ENCODE data around the gene ZSWIM3.
"Not testable (repeated sequence)": the region's sequence is repeated elsewhere in the genome, so short reads cannot be mapped to it uniquely, and the experiment has no call there.

ZSWIM3 gene

GRCh38 chr20:45866454-45866853 is 9.0 kb downstream of the ZSWIM3 start:
- Mint-ChIP-seq H3K4me3 (no peak overlapping the region), H3K27me3 (no peaks in the 10 kb centered on the region), H3K27ac (no peak overlapping the region), H3K9me3 (no peaks in the 10 kb centered on the region), H3K4me1 (no peaks in the 10 kb centered on the region)
- ATAC-seq (no peak), DNase-seq (no peak)

DNA sequence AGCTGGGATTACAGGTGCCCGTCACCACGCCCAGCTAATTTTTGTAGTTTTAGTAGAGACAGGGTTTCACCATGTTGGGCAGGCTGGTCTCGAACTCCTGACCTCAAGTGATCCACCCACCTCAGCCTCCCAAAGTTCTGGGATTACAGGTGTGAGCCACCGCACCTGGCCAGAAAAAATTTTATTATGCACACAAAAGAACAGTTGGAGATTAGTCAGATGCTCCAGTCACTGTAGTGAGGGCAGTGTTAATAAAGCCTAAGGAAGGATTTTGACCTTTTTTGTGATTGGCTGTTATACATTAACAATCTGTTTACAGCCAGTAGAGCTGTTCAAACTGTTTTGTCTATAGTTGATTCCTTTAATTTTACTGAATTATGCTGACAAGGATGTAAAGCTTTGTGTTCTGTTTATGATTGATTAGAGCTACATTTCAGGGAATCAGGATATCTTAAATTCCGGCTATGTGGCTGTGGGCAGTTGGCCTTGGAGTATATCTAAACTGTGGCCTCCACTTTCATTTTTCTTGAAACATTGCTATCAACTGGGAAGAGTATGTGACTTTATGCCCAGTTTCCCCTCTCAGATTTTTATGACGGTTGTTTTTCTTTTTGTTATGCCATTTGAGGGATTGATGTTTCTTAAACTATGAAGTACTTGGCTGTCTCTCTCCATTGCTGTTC is 9.9 kb downstream of the ZSWIM3 start:
- H3K9me3 Mint-ChIP-seq: no peaks in the 10 kb centered on the region
- H3K27ac Mint-ChIP-seq: no peak overlapping the region
- DNase-seq (no peak), ATAC-seq (no peak)
- H3K4me3 Mint-ChIP-seq: no peak overlapping the region
- H3K4me1 Mint-ChIP-seq: no peaks in the 10 kb centered on the region
- no peaks in the 10 kb centered on the region for H3K27me3 Mint-ChIP-seq

GRCh38 chr20:45867819-45868176 is 10.4 kb downstream of the ZSWIM3 start:
- no peak overlapping the region for H3K27ac Mint-ChIP-seq
- ATAC-seq (no peak), DNase-seq (no peak)
- no peaks in the 10 kb centered on the region for H3K4me1 Mint-ChIP-seq
- H3K4me3 Mint-ChIP-seq: no peak overlapping the region
- H3K9me3 Mint-ChIP-seq: no peaks in the 10 kb centered on the region
- no peaks in the 10 kb centered on the region for H3K27me3 Mint-ChIP-seq

DNA sequence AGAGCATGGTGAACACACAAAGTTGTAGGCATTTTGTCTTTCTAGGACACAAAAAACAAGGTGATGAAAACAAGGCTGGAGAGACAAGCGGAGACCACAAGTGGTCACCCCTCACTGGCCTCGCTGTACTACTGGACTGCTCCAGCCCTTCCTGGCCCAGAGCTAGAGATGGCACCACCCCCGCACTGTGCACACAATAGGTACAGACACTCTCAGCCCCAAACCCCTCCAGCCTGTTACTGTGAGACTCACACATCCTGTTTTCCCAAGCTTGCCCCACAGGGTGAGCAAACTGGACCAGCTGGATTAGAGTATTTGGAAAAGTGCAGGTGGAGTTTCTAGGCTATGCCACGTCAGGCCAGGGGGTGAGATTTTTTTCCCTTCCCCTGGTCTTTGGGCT is 15.2 kb downstream of the ZSWIM3 start:
- Mint-ChIP-seq H3K27ac (no peak overlapping the region), H3K4me3 (no peak overlapping the region), H3K27me3 (no peaks in the 10 kb centered on the region), H3K9me3 (no peaks in the 10 kb centered on the region), H3K4me1 (no peaks in the 10 kb centered on the region)
- DNase-seq (no peak), ATAC-seq (no peak)

GRCh38 chr20:45873409-45874103 is 16.1 kb downstream of the ZSWIM3 start:
- no peak overlapping the region for H3K4me3 Mint-ChIP-seq
- no peaks in the 10 kb centered on the region for H3K4me1 Mint-ChIP-seq
- no peaks in the 10 kb centered on the region for H3K27me3 Mint-ChIP-seq
- H3K9me3 Mint-ChIP-seq: no peaks in the 10 kb centered on the region
- DNase-seq (no peak), ATAC-seq (no peak)
- H3K27ac Mint-ChIP-seq: no peak overlapping the region

DNA sequence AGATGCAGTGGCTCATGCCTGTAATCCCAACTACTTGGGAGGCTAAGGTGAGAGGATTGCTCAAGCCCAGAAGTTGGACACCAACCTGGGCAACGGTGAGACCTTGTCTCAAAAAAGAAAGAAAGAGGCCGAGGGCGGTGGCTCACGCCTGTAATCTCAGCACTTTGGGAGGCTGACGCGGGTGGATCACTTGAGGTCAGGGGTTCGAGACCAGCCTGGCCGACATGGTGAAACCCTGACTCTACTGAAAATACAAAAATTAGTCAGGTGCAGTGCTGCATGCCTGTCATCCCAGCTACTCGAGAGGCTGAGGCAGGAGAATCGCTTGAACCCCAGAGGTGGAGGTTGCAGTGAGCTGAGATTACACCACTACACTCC is 16.7 kb downstream of the ZSWIM3 start:
- H3K27me3 Mint-ChIP-seq, H3K4me1 Mint-ChIP-seq, ATAC-seq, DNase-seq, H3K4me3 Mint-ChIP-seq, H3K27ac Mint-ChIP-seq, H3K9me3 Mint-ChIP-seq: not testable (repeated sequence)

- Mint-ChIP-seq H3K9me3 (no peaks in the 10 kb centered on the region), H3K4me1 (no peaks in the 10 kb centered on the region), H3K27ac (peak overlapping the region in 1 of 2 donors; percentile 20), H3K27me3 (no peaks in the 10 kb centered on the region), H3K4me3 (no peak overlapping the region)
- ATAC-seq (no peak), DNase-seq (no peak)
These were observed 17.2 kb downstream of the ZSWIM3 start for GRCh38 chr20:45874576-45874975.

DNA sequence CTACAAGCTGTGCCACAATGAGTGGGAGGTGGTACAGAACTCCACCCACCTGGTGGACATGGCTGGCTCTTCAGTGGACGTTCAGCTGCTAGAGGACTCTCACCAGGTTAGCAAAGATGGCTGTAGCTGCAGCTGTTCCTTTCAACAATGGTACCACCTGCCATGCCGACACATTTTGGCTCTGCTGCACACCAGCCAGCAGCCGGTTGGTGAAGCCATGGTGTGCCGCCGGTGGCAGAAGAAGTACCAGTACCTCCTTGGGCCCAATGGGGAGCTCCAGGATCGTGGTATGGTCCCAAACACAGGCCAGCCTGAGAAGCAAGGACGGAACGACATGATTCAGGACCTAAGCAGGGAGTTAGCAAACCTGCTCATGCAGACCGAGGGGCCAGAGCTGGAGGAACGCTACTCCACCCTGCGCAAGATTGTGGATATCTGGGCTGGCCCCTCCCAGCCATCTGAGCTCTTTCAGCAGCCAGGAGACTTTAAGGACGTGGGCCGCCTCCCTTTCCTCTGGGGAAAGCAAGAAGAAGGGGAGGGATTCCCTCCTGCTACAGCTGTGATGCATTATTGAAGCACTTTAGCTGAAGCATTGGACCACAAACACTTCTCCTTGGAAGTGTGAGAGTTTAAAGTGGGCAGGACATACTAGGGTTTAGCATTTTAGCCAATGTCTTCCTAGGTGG is 20.8 kb downstream of the ZSWIM3 start:
- Mint-ChIP-seq H3K4me3 (no peak overlapping the region), H3K9me3 (no peaks in the 10 kb centered on the region), H3K27me3 (no peaks in the 10 kb centered on the region), H3K4me1 (peaks cover 29% of the 10 kb centered on the region), H3K27ac (no peak overlapping the region)
- DNase-seq: no peak
- no peak for ATAC-seq

- ATAC-seq: peak; percentile 98
- H3K9me3 Mint-ChIP-seq: no peaks in the 10 kb centered on the region
- peak within 1 kb of the TSS; percentile 90 to 92 for H3K4me3 Mint-ChIP-seq
- H3K27ac Mint-ChIP-seq: peak within 1 kb of the TSS; percentile 96 to 98
- DNase-seq: peak; percentile 98
- peaks cover 56% of the 10 kb centered on the region for H3K4me1 Mint-ChIP-seq
- H3K27me3 Mint-ChIP-seq: no peaks in the 10 kb centered on the region
These were observed 23.8 kb downstream of the ZSWIM3 start, which contains the start of gene ZSWIM1 for GRCh38 chr20:45880988-45881788. TSS of gene ZSWIM1 (plus strand) at chr20:45881227. CDS start at chr20:45882593, 1,366 bp downstream.

DNA sequence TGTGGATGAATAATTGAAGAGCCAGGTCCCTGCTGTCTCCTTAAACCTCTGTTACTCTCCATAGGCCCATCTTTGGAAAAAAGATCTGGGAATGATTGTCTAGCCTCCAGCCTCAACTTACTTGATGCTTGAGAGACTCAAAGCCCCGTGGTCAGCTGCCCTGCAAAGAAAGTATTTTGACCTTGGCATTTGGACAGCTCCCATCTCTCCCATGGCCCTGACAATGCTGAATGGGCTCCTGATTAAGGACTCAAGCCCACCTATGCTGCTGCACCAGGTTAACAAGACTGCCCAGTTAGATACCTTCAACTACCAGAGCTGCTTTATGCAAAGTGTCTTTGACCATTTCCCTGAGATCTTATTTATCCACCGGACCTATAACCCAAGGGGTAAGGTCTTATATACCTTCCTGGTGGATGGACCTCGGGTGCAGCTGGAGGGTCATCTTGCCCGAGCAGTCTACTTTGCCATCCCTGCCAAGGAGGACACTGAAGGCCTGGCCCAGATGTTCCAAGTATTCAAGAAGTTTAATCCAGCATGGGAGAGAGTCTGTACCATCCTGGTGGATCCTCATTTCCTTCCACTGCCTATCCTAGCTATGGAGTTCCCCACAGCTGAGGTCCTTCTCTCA is 25.2 kb downstream of the ZSWIM3 start:
- ATAC-seq: no peak
- H3K4me1 Mint-ChIP-seq: peaks cover 70% of the 10 kb centered on the region
- H3K27ac Mint-ChIP-seq: peak overlapping the region in 1 of 2 donors; percentile 63
- peak overlapping the region; percentile 44 to 68 for H3K4me3 Mint-ChIP-seq
- H3K27me3 Mint-ChIP-seq: no peaks in the 10 kb centered on the region
- H3K9me3 Mint-ChIP-seq: no peaks in the 10 kb centered on the region
- no peak for DNase-seq

DNA sequence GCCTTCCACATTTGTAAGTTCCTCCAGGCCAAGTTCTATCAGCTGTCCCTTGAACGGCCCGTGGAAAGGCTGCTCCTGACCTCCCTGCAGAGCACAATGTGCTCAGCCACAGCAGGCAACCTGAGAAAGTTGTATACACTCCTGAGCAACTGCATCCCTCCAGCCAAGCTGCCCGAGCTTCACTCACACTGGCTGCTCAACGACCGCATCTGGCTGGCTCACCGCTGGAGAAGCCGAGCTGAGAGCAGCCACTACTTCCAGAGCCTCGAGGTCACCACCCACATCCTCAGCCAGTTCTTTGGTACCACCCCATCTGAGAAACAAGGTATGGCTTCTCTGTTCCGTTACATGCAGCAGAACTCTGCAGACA is 25.7 kb downstream of the ZSWIM3 start:
- ATAC-seq (no peak), DNase-seq (no peak)
- H3K4me1 Mint-ChIP-seq: peaks cover 71% of the 10 kb centered on the region
- H3K27me3 Mint-ChIP-seq: no peaks in the 10 kb centered on the region
- H3K27ac Mint-ChIP-seq: peak overlapping the region in 1 of 2 donors; percentile 63
- no peaks in the 10 kb centered on the region for H3K9me3 Mint-ChIP-seq
- H3K4me3 Mint-ChIP-seq: no peak overlapping the region

GRCh38 chr20:45886590-45887345 is 29.4 kb downstream of the ZSWIM3 start:
- no peak for DNase-seq
- no peaks in the 10 kb centered on the region for H3K9me3 Mint-ChIP-seq
- no peak overlapping the region for H3K27ac Mint-ChIP-seq
- no peak for ATAC-seq
- H3K4me3 Mint-ChIP-seq: no peak overlapping the region
- H3K4me1 Mint-ChIP-seq: peaks cover 80% of the 10 kb centered on the region
- no peaks in the 10 kb centered on the region for H3K27me3 Mint-ChIP-seq

- DNase-seq (no peak), ATAC-seq (no peak)
- Mint-ChIP-seq H3K27me3 (no peaks in the 10 kb centered on the region), H3K9me3 (no peaks in the 10 kb centered on the region), H3K4me3 (no peak within 1 kb of the TSS), H3K27ac (peak within 1 kb of the TSS in 1 of 2 donors; percentile 8), H3K4me1 (peaks cover 80% of the 10 kb centered on the region)
These were observed 29.9 kb downstream of the ZSWIM3 start, which contains the start of gene SPATA25 for GRCh38 chr20:45887346-45887715. TSS of gene SPATA25 (minus strand) at chr20:45887622. CDS start at chr20:45887590, 32 bp downstream.

- H3K4me1 Mint-ChIP-seq: peaks cover 78% of the 10 kb centered on the region
These were observed 31.3 kb downstream of the ZSWIM3 start for GRCh38 chr20:45888681-45889080.

More at GRCh38 chr20:45888681-45889080, 31.3 kb downstream of the ZSWIM3 start:
- ATAC-seq: no peak
- DNase-seq: no peak
- Mint-ChIP-seq H3K9me3 (no peaks in the 10 kb centered on the region), H3K4me3 (no peak overlapping the region), H3K27ac (no peak overlapping the region), H3K27me3 (no peaks in the 10 kb centered on the region)
